Activated naive CD4-positive, alpha-beta T cell treated with anti-CD3 and anti-CD28 coated beads for 36 hours (primary cell): ENCODE measurements around the gene VPS72. TPM values are rescaled to one million over a fixed set of nuclear protein-coding genes. Genes with fewer than 3 reads are reported as not detected.
"Not testable (repeated sequence)": the region's sequence is repeated elsewhere in the genome, so short reads cannot be mapped to it uniquely, and the experiment has no call there.

Source experiments
- CTCF ChIA-PET: fragments of 350-600 bp; sonication (Branson Sonifier 250); formaldehyde crosslinking; loops from one replicate; lab custom pipeline; 2021; ENCODE audit warnings: antibody characterized with exemption; lab: Charles Lee
- DNase-seq: peaks from one replicate; pipeline ENCODE4 v3.0.0-alpha.2; 2020
- H3K27ac Mint-ChIP-seq: one replicate; pipeline ENCODE4 v1.8.0; 2021; ENCODE audit warnings: mild to moderate bottlenecking, mixed read lengths
- H3K27me3 Mint-ChIP-seq: one replicate; pipeline ENCODE4 v1.8.0; 2021; ENCODE audit warnings: low read depth, mixed read lengths
- H3K36me3 Mint-ChIP-seq: one replicate; pipeline ENCODE4 v1.8.0; 2021; ENCODE audit warnings: low read depth, mixed read lengths
- H3K4me1 Mint-ChIP-seq: one replicate; pipeline ENCODE4 v1.8.0; 2021; ENCODE audit warnings: low read depth, mixed read lengths
- H3K4me3 Mint-ChIP-seq: one replicate; pipeline ENCODE4 v1.8.0; 2021; ENCODE audit warnings: mild to moderate bottlenecking, moderate library complexity, mixed read lengths
- H3K9me3 Mint-ChIP-seq: one replicate; pipeline ENCODE4 v1.8.0; 2021; ENCODE audit warnings: mixed read lengths
- intact Hi-C: fragments of 100-400 bp; cut with micrococcal nuclease; formaldehyde crosslinking; loops from one replicate; pipeline ENCODE4 v1.15.1; 2023
- total RNA-seq, 2 experiments: library from RNA; stranded (reverse); gene quantifications; one replicate each; pipeline ENCODE4 v1.2.3, GENCODE V29; 2021

The VPS72 gene
- total RNA-seq, 2 experiments from 2014 or later: 49.8 to 56.9 TPM

DNA sequence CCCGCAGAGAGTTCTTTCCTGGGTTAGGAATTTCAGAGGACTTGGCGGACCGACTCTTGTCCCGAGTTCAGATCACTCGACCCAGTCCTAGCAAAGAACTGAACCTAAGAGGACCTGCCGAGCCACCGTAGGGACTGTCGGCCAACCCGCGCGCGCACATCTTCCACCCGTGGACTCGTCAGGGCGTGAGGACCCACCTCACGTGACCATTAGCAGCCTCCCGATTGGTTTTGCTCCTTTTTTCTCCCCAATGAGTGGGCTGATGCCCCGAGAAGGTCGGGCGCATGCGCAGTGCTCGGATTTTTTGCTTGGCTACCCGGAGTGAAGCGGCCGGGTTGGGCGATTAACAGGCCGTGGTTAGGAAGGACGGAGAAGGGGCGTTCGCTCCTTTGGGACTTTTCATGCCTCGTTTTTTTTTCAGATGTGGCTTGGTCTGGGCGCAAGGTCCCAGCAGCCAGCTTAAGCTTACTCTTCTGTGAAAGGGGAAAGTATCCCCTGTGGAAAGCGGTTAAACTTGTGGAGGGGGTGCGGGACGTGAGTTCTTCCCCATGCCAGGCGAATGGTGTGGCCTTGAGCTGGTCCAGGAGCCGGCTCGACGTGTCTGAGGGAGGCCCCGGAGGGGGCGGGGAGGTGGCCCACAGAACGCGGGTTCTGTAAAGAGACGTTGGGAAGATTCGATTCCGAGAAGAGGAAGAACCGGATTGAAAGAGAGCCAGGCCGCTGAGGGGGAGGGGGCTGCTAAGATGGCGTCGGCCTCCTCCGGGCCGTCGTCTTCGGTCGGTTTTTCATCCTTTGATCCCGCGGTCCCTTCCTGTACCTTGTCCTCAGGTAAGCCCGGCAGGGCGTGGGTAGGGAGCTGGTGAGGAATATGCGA, 8.5 kb upstream of the VPS72 start, which contains the start of gene PIP5K1A:
TSS of gene PIP5K1A (plus strand) at position 299 of the 874 bp plus-strand sequence. CDS start at position 744, 445 bp downstream.
- CTCF ChIA-PET: interaction anchor here (0.7 to 1.4 kb wide), 6 partner anchors 8 to 597 kb away, joined by 3 to 4 read pairs (median 4); partner anchors contain the start of gene PSMD4
- H3K4me3 Mint-ChIP-seq: peak within 1 kb of the TSS; percentile 99
- peak within 1 kb of the TSS; percentile 99 for H3K27ac Mint-ChIP-seq
- DNase-seq: peak; percentile 99
- H3K9me3 Mint-ChIP-seq: no peaks in the 10 kb centered on the region
- peaks cover 39% of the 10 kb centered on the region for H3K4me1 Mint-ChIP-seq
- H3K36me3 Mint-ChIP-seq: peaks cover 20% of the 10 kb centered on the region
- no peaks in the 10 kb centered on the region for H3K27me3 Mint-ChIP-seq
- intact Hi-C loops: loop anchor here (1.0 to 10.0 kb wide), 12 partner anchors 8 to 849 kb away; partner anchors contain the start of genes C2CD4D, PI4KB, POGZ and PSMB4

DNA sequence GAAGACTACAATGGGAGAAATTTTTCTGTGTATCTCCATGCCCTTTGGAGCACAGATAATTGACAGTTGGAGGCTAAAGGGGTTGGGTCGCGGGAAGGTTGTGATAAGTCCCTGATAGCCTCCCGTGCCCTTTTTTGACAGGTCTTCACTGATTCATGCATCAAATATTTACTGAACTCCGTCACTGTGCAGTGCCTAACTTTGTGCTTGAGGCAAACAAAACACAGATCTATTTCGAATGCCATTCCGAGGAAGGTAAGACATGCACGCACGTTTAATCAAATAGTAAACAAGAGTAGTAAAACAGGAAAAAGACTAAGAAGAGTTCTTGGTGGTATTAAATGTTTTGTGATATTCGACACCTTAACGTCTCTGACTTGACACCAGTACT, 7.9 kb upstream of the VPS72 start:
- Mint-ChIP-seq H3K27me3 (no peaks in the 10 kb centered on the region), H3K9me3 (no peaks in the 10 kb centered on the region)
- no peak for DNase-seq

DNA sequence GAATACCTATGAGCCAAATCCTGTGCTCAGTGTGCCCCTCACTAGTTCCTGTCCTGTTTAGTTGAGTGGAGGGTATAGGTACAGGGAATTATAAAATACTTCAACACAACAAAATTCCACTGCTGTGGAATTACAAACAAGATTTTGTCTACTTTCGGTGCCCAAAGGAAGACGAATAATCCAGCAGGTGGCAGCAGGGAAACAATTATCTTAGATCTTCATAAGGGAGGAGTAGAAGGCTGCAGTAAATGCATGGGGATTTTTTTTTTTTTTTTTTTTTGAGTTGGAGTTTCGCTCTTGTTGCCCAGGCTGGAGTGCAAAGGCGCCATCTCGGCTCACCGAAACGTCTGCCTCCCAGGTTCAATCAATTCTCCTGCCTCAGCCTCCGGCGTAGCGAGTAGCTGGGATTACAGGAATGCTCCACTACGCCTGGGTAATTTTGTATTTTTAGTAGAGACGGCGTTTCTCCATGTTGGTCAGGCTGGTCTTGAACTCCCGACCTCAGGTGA, 6.3 kb upstream of the VPS72 start:
- Mint-ChIP-seq H3K4me3 (no peak overlapping the region), H3K27ac (no peak overlapping the region), H3K36me3 (peaks cover 13% of the 10 kb centered on the region), H3K4me1 (peaks cover 27% of the 10 kb centered on the region), H3K9me3 (no peaks in the 10 kb centered on the region), H3K27me3 (no peaks in the 10 kb centered on the region)
- CTCF ChIA-PET: interaction anchor here (0.7 to 1.9 kb wide), 6 partner anchors 55 to 202 kb away, joined by 3 to 14 read pairs (median 3); no protein-coding TSS in a partner anchor
- intact Hi-C loops: loop anchor here (1.0 to 10.0 kb wide), 6 partner anchors 55 to 851 kb away; partner anchors contain the start of genes C2CD4D, PI4KB, POGZ and RORC
- DNase-seq: peak; percentile 82

More for the DNA sequence above, 7.9 kb upstream of the VPS72 start:
- H3K4me3 Mint-ChIP-seq: peak overlapping the region; percentile 99
- peaks cover 20% of the 10 kb centered on the region for H3K36me3 Mint-ChIP-seq
- intact Hi-C loops: loop anchor here (1.0 to 10.0 kb wide), 12 partner anchors 8 to 849 kb away; partner anchors contain the start of genes C2CD4D, PI4KB, POGZ and PSMB4
- CTCF ChIA-PET: interaction anchor here (1.2 to 1.4 kb wide), 2 partner anchors 14 to 143 kb away, joined by 3 to 4 read pairs; no protein-coding TSS in a partner anchor
- H3K4me1 Mint-ChIP-seq: peaks cover 37% of the 10 kb centered on the region
- H3K27ac Mint-ChIP-seq: peak overlapping the region; percentile 99

DNA sequence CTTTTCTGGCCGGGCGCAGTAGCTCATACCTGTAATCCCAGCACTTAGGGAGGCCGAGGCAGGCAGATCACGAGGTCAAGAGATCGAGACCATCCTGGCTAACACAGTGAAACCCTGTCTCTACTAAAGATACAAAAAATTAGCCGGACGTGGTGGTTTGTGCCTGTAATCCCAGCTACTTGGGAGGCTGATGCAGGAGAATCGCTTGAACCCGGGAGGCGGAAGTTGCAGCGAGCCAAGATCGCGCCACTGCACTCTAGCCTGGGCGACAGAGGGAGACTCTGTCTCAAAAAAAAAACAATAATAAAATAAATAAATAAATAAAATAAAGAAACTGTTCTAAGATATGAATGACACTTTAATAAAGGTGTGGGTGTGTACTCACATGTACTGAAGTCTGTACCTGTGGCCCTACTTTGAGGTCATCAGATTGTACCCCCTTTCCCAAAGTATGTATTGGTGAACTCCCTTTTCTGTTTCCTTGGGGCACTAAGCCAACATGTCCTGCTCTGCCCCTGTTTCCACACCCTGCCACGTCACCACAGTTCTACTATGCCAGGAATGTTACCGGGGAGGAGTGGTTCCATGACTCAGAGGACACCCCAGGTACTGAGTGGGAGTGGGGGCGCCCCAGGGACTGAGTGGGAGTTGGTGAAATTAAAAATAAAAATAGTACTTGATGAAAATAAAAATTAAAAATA, 5.0 kb upstream of the VPS72 start:
- H3K9me3 Mint-ChIP-seq, H3K27me3 Mint-ChIP-seq, H3K4me3 Mint-ChIP-seq, H3K27ac Mint-ChIP-seq, DNase-seq: not testable (repeated sequence)
- Mint-ChIP-seq H3K36me3 (peaks cover 12% of the 10 kb centered on the region), H3K4me1 (peaks cover 25% of the 10 kb centered on the region)
- CTCF ChIA-PET: interaction anchor here (0.8 to 1.9 kb wide), 8 partner anchors 18 to 147 kb away, joined by 3 to 14 read pairs (median 3); no protein-coding TSS in a partner anchor
- intact Hi-C loops: loop anchor here (5.0 to 10.0 kb wide), 5 partner anchors 132 to 852 kb away; partner anchors contain the start of genes C2CD4D, PI4KB, POGZ and RORC

DNA sequence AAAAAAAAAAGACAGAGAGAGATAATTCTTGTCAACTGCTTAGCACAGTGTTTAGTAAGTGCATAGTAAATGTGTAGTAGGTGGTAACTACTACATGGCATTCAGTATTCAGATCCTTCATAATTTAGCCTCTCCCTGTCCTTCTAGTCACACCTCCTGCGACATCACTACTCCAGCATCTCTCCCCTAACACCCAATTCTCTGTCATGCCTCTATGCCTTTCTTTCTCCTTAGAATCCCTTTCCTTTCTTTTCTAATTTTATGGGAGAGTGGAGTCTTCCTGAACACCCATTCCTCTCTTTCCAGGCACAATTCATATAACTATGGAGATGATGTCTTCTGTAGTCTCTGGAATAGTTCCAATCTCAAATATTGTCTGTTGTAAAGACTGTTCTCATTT, 3.9 kb upstream of the VPS72 start:
- intact Hi-C loops: loop anchor here (10.0 kb wide), 2 partner anchors 421 to 641 kb away; partner anchors contain the start of genes C2CD4D, RORC and SNX27
- no peaks in the 10 kb centered on the region for H3K27me3 Mint-ChIP-seq
- H3K27ac Mint-ChIP-seq: no peak overlapping the region
- peaks cover 5% of the 10 kb centered on the region for H3K36me3 Mint-ChIP-seq
- no peak for DNase-seq
- CTCF ChIA-PET: interaction anchor here (1.4 kb wide), 1 partner anchor 58 kb away, joined by 6 read pairs; no protein-coding TSS in a partner anchor
- H3K4me3 Mint-ChIP-seq: no peak overlapping the region
- no peaks in the 10 kb centered on the region for H3K9me3 Mint-ChIP-seq
- peaks cover 27% of the 10 kb centered on the region for H3K4me1 Mint-ChIP-seq

DNA sequence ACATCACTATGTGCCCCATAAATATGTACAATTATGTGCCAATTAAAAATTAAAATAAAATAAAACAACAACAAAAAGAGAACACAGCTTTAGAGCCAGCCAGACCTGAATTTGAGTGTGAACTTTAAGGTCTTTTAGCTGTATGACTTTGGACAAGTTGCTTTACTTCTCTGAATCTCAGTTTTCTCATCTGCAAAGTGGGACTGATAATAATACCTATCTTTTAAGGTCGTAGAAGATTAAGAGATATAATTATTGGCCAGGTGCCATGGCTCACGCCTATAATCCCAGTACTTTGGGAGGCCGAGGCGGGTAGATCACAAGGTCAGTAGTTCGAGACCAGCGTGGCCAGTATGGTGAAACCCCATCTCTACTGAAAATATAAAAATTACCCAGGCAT, 3.3 kb upstream of the VPS72 start:
- H3K27me3 Mint-ChIP-seq: no peaks in the 10 kb centered on the region
- no peak overlapping the region for H3K4me3 Mint-ChIP-seq
- peaks cover 32% of the 10 kb centered on the region for H3K4me1 Mint-ChIP-seq
- CTCF ChIA-PET: interaction anchor here (0.7 to 1.4 kb wide), 3 partner anchors 15 to 59 kb away, joined by 3 to 6 read pairs (median 3); no protein-coding TSS in a partner anchor
- no peak for DNase-seq
- H3K27ac Mint-ChIP-seq: no peak overlapping the region
- intact Hi-C loops: loop anchor here (10.0 kb wide), 2 partner anchors 421 to 641 kb away; partner anchors contain the start of genes C2CD4D, RORC and SNX27
- no peaks in the 10 kb centered on the region for H3K9me3 Mint-ChIP-seq
- peaks cover under 1% of the 10 kb centered on the region for H3K36me3 Mint-ChIP-seq

DNA sequence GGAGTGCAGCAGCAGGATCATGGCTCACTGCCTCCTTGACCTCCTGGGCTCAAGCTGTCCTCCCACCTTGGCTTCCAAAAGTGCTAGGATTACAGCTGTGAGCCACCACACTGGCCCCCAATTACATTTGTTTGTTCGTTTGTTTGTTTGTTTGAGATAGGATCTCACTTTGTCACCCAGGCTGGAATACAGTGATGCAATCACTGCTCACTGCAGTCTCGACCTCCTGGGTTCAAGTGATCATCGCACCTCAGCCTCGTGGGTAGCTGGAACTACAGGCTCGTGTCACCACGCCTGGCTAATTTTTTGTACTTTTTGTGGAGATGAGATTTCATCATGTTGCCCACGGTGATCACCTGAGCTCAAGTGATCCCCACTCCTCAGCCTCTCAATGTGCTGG, 2.0 kb upstream of the VPS72 start:
- CTCF ChIA-PET: interaction anchor here (0.6 to 0.8 kb wide), 4 partner anchors 36 to 74 kb away, joined by 3 to 4 read pairs (median 3); no protein-coding TSS in a partner anchor
- no peak overlapping the region for H3K27ac Mint-ChIP-seq
- no peak for DNase-seq
- intact Hi-C loops: loop anchor here (10.0 kb wide), 2 partner anchors 423 to 643 kb away; partner anchors contain the start of genes C2CD4D, RORC and SNX27
- no peak overlapping the region for H3K4me3 Mint-ChIP-seq
- H3K9me3 Mint-ChIP-seq: no peaks in the 10 kb centered on the region
- no peaks in the 10 kb centered on the region for H3K27me3 Mint-ChIP-seq
- H3K4me1 Mint-ChIP-seq: peaks cover 29% of the 10 kb centered on the region
- no peaks in the 10 kb centered on the region for H3K36me3 Mint-ChIP-seq

DNA sequence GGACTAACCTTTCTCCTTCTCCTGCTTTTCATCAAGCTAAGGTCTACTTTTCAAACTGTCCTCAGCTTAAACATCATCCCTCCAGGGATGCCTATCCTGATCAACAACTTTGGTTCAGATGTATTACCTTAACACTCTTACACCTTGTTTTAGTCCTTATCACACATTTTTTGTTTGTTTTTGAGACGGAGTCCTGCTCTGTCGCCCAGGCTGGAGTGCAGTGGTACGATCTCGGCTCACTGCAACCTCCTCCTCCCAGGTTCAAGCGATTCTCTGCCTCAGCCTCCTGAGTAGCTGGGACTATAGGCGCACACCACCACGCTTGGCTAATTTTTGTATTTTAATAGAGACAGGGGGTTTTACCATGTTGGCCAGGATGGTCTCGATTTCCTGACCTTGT, 1.3 kb downstream of the VPS72 start:
- H3K9me3 Mint-ChIP-seq, H3K27me3 Mint-ChIP-seq, DNase-seq, H3K27ac Mint-ChIP-seq, intact Hi-C loops: not testable (repeated sequence)
- H3K36me3 Mint-ChIP-seq: peaks cover 19% of the 10 kb centered on the region
- H3K4me1 Mint-ChIP-seq: peaks cover 32% of the 10 kb centered on the region
- peak overlapping the region; percentile 96 for H3K4me3 Mint-ChIP-seq
- CTCF ChIA-PET: interaction anchor here (1.0 kb wide), 1 partner anchor 89 kb away, joined by 3 read pairs; no protein-coding TSS in a partner anchor

DNA sequence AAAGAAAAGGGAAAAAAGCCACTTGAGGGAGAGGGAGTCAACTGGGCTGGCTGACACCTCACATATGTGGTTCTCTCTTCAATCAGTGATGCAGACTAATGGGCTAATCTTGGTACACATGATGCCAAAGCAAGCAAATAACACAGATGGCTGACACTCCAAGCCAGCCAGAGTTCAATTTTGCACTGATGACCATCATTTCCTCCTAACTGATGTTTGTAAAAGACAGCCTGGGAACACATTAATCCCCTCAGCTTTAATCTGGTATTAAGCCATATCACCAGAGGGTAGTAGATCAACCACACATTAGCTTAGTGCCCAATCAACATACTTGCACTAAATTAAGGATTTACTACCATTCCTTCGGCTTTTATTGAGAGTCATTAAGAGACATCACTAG, 2.8 kb downstream of the VPS72 start:
- no peaks in the 10 kb centered on the region for H3K9me3 Mint-ChIP-seq
- H3K36me3 Mint-ChIP-seq: peaks cover 27% of the 10 kb centered on the region
- H3K4me3 Mint-ChIP-seq: no peak overlapping the region
- no peak overlapping the region for H3K27ac Mint-ChIP-seq
- peaks cover 32% of the 10 kb centered on the region for H3K4me1 Mint-ChIP-seq
- intact Hi-C loops: no loop called here
- no peak for DNase-seq
- CTCF ChIA-PET: interaction anchor here (0.9 to 1.1 kb wide), 2 partner anchors 10 to 65 kb away, joined by 4 to 5 read pairs; no protein-coding TSS in a partner anchor
- H3K27me3 Mint-ChIP-seq: no peaks in the 10 kb centered on the region

DNA sequence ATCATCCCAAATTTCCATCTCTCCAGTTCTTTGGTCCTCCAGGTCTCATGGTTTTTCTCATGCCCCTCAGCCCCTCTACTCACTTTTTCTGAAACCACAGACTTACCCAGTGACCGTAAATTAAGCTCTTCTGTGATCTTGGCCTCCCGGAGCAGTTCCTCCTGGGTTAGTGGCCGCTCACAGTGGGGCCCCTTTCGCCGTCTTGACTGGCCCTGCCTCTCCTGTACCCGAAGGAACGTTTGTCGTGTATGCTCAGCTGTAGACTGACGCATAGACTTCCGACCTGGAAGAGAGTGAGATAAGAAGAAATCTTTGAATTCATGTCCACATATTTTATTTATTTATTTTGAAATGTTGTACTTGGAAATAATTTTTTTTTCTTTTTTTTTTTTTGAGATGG, 5.8 kb downstream of the VPS72 start:
- Mint-ChIP-seq H3K36me3 (peaks cover 42% of the 10 kb centered on the region), H3K4me3 (no peak overlapping the region), H3K9me3 (no peaks in the 10 kb centered on the region), H3K27ac (no peak overlapping the region), H3K4me1 (peaks cover 21% of the 10 kb centered on the region), H3K27me3 (no peaks in the 10 kb centered on the region)
- CTCF ChIA-PET: interaction anchor here (0.5 kb wide), 1 partner anchor 113 kb away, joined by 3 read pairs; no protein-coding TSS in a partner anchor
- intact Hi-C loops: no loop called here
- no peak for DNase-seq

DNA sequence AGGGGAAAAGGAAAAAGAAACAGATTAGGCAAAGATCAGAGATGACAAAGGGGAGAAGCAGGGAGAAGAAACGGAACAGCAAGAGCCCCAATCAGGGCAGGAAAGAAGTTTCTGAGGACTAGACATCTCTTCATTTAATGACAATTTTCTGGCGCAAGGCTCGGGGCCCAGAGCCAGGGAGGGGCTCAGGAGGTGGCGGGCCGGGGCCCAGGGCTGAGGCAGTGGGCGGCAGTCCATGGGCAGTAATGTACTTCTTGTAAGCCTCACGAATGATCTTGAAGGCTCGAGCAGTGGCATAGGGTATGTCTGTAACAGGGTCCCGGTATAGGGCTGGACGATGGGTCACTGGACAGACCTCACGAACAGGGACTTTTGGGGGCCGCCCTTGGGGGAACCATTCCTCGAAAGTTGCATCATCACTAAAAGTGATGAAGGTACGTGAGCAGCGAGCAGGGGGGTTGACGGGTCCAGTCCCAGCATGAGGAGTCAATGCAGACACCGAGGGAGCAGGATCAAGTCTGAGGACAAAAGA, 13.4 kb downstream of the VPS72 start:
- intact Hi-C loops: no loop called here
- Mint-ChIP-seq H3K36me3 (peaks cover 36% of the 10 kb centered on the region), H3K4me3 (no peak overlapping the region), H3K27me3 (no peaks in the 10 kb centered on the region), H3K9me3 (no peaks in the 10 kb centered on the region), H3K4me1 (no peaks in the 10 kb centered on the region), H3K27ac (no peak overlapping the region)
- no peak for DNase-seq
- CTCF ChIA-PET: interaction anchor here (0.7 to 1.8 kb wide), 5 partner anchors 10 to 152 kb away, joined by 3 to 5 read pairs (median 4); partner anchors contain the start of genes LYSMD1 and SCNM1
